ENCODE measurements around the gene CPNE1.

The CPNE1 gene

GRCh38 chr20:35652641-35653429 is 11.9 kb downstream of the CPNE1 start:
- no peak for TF ChIP-seq CTCF (IDR thresholded peaks at IDR 0.05)

DNA sequence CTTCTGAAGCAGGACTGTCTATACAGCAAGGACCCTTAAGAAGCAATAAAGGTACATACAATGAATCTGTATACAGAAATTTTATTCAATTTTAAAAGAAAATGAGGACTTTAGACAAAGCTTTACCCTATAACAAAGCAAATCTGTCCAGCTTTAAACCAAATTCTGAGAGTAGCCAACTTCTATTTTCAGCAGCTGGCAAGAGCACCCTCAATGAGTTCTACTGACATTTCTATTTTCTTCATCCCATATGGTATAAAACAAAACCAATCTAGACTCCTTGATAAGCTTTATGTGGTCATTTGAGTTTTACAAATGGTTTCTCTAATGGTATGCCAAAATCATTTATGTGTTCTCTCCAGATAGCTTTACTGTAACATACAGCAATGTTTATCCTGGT is 12.7 kb downstream of the CPNE1 start:
- no peak for TF ChIP-seq CTCF (IDR thresholded peaks at IDR 0.05)

- TF ChIP-seq CTCF (IDR thresholded peaks at IDR 0.05): no peak
Measured at GRCh38 chr20:35650632-35651031, 14.1 kb downstream of the CPNE1 start.

DNA sequence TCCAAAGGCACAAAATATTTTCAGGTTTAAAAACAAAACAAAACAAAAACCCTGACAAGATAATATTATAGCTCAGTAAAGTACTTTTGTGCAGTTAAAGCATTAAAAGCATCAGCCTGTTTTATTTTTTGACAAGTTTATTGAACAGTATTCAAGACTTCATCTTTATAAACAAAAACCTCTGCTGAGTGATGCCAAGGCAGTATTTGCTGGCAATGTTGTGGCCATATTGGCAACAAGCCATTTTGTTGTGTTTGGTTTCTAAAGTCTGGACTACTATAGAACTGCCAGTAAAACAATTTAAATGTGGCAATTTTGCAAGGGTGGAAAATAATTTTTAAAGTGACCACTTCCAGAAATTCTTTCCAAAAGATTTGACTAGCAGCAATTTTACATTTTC is 15.9 kb downstream of the CPNE1 start:
- TF ChIP-seq CTCF (IDR thresholded peaks at IDR 0.05): no peak

DNA sequence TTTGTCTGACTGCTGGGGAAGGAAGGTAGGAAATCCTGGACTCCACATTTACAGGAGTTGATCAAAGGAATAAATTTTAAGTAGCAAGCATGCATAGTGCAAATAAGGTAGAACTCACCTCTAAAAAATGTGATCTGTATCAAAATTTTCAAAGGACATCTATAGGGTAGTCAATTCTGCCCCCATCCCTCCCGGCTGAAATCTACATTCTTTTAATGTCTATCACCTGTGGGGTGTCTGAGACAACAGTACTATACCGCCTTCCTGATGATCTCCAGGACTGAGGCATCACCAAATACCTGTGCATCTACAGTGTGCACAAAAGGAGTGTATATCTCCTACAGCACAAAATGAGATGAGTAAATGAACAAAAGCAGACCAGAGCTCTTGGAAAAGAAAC is 19.9 kb downstream of the CPNE1 start:
- no peak for TF ChIP-seq CTCF (IDR thresholded peaks at IDR 0.05)

- no peak for TF ChIP-seq CTCF (IDR thresholded peaks at IDR 0.05)
Measured at GRCh38 chr20:35643045-35643444, 21.7 kb downstream of the CPNE1 start.

GRCh38 chr20:35641743-35642142 is 23.0 kb downstream of the CPNE1 start:
- TF ChIP-seq CTCF (IDR thresholded peaks at IDR 0.05): no peak

- no peak for TF ChIP-seq CTCF (IDR thresholded peaks at IDR 0.05)
Measured at GRCh38 chr20:35640724-35641123, 24.0 kb downstream of the CPNE1 start.

All from LNCAP (cell line).